ENCODE data around the gene ADH1B. TPM values are rescaled to one million over a fixed set of nuclear protein-coding genes. Genes with fewer than 3 reads are reported as not detected.

ADH1B gene
- total and polyA plus RNA-seq, 2 donors from 2014 or later: 38.6 to 223 TPM

GRCh38 chr4:99330648-99331047 is 9.4 kb upstream of the ADH1B start:
- Histone ChIP-seq H3K4me3 (ENCODE audit: low read length in 3 of 3) (no peak overlapping the region), H3K9me3 (ENCODE audit: control insufficient read depth in 2 of 3, insufficient read depth in 1 of 3, low read length in 3 of 3) (no peaks in the 10 kb centered on the region), H3K36me3 (ENCODE audit: control insufficient read depth in 2 of 3, insufficient read depth in 3 of 3, low read length in 3 of 3) (no peaks in the 10 kb centered on the region), H3K27me3 (ENCODE audit: control insufficient read depth, insufficient read depth, low read length) (no peaks in the 10 kb centered on the region), H3K4me1 (ENCODE audit: control insufficient read depth in 2 of 3, insufficient read depth in 2 of 3, low read depth in 1 of 3, low read length in 3 of 3) (no peaks in the 10 kb centered on the region), H3K9ac (ENCODE audit: low read length in 3 of 3) (no peak overlapping the region), H3K27ac (ENCODE audit: low read depth in 2 of 2, low read length in 2 of 2) (no peak overlapping the region)
- FAIRE-seq: no peak
- no peak for DNase-seq
- intact Hi-C loops (cut with DNase I): no loop called here
- TF ChIP-seq CTCF (IDR thresholded peaks at IDR 0.05; ENCODE audit: borderline replicate concordance, extremely low read depth, insufficient read depth): no peak

GRCh38 chr4:99329876-99330275 is 8.7 kb upstream of the ADH1B start:
- no peak overlapping the region for H3K27ac ChIP-seq (ENCODE audit: low read depth in 2 of 2, low read length in 2 of 2)
- no peak overlapping the region for H3K4me3 ChIP-seq (ENCODE audit: low read length in 3 of 3)
- intact Hi-C loops (cut with DNase I): no loop called here
- no peaks in the 10 kb centered on the region for H3K4me1 ChIP-seq (ENCODE audit: control insufficient read depth in 2 of 3, insufficient read depth in 2 of 3, low read depth in 1 of 3, low read length in 3 of 3)
- H3K36me3 ChIP-seq (ENCODE audit: control insufficient read depth in 2 of 3, insufficient read depth in 3 of 3, low read length in 3 of 3): no peaks in the 10 kb centered on the region
- TF ChIP-seq CTCF (IDR thresholded peaks at IDR 0.05; ENCODE audit: borderline replicate concordance, extremely low read depth, insufficient read depth): no peak
- H3K27me3 ChIP-seq (ENCODE audit: control insufficient read depth, insufficient read depth, low read length): no peaks in the 10 kb centered on the region
- H3K9ac ChIP-seq (ENCODE audit: low read length in 3 of 3): no peak overlapping the region
- DNase-seq (no peak), FAIRE-seq (no peak)
- H3K9me3 ChIP-seq (ENCODE audit: control insufficient read depth in 2 of 3, insufficient read depth in 1 of 3, low read length in 3 of 3): no peaks in the 10 kb centered on the region

GRCh38 chr4:99324979-99325378 is 3.8 kb upstream of the ADH1B start:
- FAIRE-seq: no peak
- TF ChIP-seq CTCF (IDR thresholded peaks at IDR 0.05; ENCODE audit: borderline replicate concordance, extremely low read depth, insufficient read depth): no peak
- Histone ChIP-seq H3K9me3 (ENCODE audit: control insufficient read depth in 2 of 3, insufficient read depth in 1 of 3, low read length in 3 of 3) (no peaks in the 10 kb centered on the region), H3K27ac (ENCODE audit: low read depth in 2 of 2, low read length in 2 of 2) (no peak overlapping the region), H3K4me1 (ENCODE audit: control insufficient read depth in 2 of 3, insufficient read depth in 2 of 3, low read depth in 1 of 3, low read length in 3 of 3) (no peaks in the 10 kb centered on the region), H3K4me3 (ENCODE audit: low read length in 3 of 3) (no peak overlapping the region), H3K9ac (ENCODE audit: low read length in 3 of 3) (no peak overlapping the region), H3K36me3 (ENCODE audit: control insufficient read depth in 2 of 3, insufficient read depth in 3 of 3, low read length in 3 of 3) (no peaks in the 10 kb centered on the region), H3K27me3 (ENCODE audit: control insufficient read depth, insufficient read depth, low read length) (no peaks in the 10 kb centered on the region)
- intact Hi-C loops (cut with DNase I): no loop called here
- DNase-seq: peak in 2 of 5 donors; percentile 16 to 71

GRCh38 chr4:99324361-99324760 is 3.2 kb upstream of the ADH1B start:
- no peaks in the 10 kb centered on the region for H3K9me3 ChIP-seq (ENCODE audit: control insufficient read depth in 2 of 3, insufficient read depth in 1 of 3, low read length in 3 of 3)
- no peak overlapping the region for H3K9ac ChIP-seq (ENCODE audit: low read length in 3 of 3)
- no peaks in the 10 kb centered on the region for H3K36me3 ChIP-seq (ENCODE audit: control insufficient read depth in 2 of 3, insufficient read depth in 3 of 3, low read length in 3 of 3)
- no peak for FAIRE-seq
- H3K27me3 ChIP-seq (ENCODE audit: control insufficient read depth, insufficient read depth, low read length): no peaks in the 10 kb centered on the region
- no peak overlapping the region for H3K27ac ChIP-seq (ENCODE audit: low read depth in 2 of 2, low read length in 2 of 2)
- DNase-seq: no peak
- no peak overlapping the region for H3K4me3 ChIP-seq (ENCODE audit: low read length in 3 of 3)
- TF ChIP-seq CTCF (IDR thresholded peaks at IDR 0.05; ENCODE audit: borderline replicate concordance, extremely low read depth, insufficient read depth): no peak
- intact Hi-C loops (cut with DNase I): no loop called here
- no peaks in the 10 kb centered on the region for H3K4me1 ChIP-seq (ENCODE audit: control insufficient read depth in 2 of 3, insufficient read depth in 2 of 3, low read depth in 1 of 3, low read length in 3 of 3)

Data from kidney (tissue), 14 donors.